Measurements from ENCODE around the gene MICAL3.

DNA sequence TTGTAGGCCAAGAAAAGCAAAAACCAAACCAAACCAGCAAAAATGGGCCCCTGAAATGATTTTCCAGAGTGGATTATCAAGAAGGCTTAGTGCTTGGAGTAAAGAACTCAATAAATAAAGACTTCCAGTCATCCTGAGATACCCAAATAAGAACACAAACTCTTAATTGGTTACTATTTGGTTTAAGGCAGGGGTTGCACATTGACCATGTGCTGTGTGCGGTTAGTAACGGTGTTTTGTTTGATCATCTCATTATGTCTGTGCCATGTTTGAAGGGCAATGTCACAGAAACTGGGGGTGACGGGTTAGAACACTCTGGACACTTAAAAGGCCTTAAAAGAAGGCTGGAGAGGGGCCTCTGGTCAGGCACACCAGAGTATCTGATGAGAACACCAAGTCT lies 9.7 kb upstream of the MICAL3 start:
- TF ChIP-seq POLR2AphosphoS5 (IDR thresholded peaks at IDR 0.05), result no peak
- TF ChIP-seq, protein P1, sequence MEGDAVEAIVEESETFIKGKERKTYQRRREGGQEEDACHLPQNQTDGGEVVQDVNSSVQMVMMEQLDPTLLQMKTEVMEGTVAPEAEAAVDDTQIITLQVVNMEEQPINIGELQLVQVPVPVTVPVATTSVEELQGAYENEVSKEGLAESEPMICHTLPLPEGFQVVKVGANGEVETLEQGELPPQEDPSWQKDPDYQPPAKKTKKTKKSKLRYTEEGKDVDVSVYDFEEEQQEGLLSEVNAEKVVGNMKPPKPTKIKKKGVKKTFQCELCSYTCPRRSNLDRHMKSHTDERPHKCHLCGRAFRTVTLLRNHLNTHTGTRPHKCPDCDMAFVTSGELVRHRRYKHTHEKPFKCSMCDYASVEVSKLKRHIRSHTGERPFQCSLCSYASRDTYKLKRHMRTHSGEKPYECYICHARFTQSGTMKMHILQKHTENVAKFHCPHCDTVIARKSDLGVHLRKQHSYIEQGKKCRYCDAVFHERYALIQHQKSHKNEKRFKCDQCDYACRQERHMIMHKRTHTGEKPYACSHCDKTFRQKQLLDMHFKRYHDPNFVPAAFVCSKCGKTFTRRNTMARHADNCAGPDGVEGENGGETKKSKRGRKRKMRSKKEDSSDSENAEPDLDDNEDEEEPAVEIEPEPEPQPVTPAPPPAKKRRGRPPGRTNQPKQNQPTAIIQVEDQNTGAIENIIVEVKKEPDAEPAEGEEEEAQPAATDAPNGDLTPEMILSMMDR (IDR thresholded peaks at IDR 0.05), result peak in 1 of 5 experiments; percentile 14
